ENCODE measurements around the gene FARS2. TPM values are rescaled to one million over a fixed set of nuclear protein-coding genes. Genes with fewer than 3 reads are reported as not detected.

Gene FARS2
- total and polyA plus RNA-seq, 9 of the 15 experiments (the other 6 are each of a cell fraction or from before 2014, with no cell fraction given): 16.5 to 62.2 (median 27.0) TPM

DNA sequence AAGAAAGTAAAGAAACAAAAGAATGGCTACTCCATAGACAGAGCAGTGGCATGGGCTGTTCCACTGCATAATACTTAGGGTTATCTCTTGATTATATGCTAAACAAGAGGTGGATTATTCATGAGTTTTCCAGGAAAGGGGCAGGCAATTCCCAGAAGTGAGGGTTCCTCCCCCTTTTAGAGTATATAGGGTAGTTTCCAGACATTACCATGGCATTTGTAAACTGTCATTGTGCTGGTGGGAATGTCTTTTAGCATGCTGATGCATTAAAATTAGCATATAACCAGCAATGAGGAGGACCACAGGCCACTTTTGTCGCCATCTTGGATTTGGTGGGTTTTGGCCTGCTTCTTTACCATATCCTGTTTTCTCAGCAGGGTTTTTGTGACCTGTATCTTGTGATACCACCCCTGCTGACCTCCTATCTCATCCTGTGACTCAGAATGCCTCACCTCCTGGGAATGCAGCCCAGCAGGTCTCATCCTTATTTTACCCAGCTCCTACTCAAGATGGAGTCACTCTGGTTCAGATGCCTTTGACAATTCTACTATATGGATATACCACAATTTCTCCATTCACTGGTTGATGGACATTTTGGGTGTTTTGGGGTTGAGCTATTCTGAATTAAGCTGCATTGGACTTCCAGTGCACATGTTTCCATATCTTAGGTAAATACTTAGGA, 280.6 kb downstream of the FARS2 start (continued):
- TF ChIP-seq, protein P1, sequence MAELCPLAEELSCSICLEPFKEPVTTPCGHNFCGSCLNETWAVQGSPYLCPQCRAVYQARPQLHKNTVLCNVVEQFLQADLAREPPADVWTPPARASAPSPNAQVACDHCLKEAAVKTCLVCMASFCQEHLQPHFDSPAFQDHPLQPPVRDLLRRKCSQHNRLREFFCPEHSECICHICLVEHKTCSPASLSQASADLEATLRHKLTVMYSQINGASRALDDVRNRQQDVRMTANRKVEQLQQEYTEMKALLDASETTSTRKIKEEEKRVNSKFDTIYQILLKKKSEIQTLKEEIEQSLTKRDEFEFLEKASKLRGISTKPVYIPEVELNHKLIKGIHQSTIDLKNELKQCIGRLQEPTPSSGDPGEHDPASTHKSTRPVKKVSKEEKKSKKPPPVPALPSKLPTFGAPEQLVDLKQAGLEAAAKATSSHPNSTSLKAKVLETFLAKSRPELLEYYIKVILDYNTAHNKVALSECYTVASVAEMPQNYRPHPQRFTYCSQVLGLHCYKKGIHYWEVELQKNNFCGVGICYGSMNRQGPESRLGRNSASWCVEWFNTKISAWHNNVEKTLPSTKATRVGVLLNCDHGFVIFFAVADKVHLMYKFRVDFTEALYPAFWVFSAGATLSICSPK (IDR thresholded peaks at IDR 0.05; ENCODE audit: borderline replicate concordance): no peak
- no peak for TF ChIP-seq SAFB2 (IDR thresholded peaks at IDR 0.05; ENCODE audit: borderline replicate concordance, low read depth, low read length, severe bottlenecking)
- no peak for TF ChIP-seq PCBP2 (IDR thresholded peaks at IDR 0.05; ENCODE audit: low read depth, low read length, poor library complexity, severe bottlenecking)
- TF ChIP-seq ZNF311 (CRISPR knock-in tag; IDR thresholded peaks at IDR 0.05): peak; percentile 91
- TF ChIP-seq ZBED1 (IDR thresholded peaks at IDR 0.05): no peak
- TF ChIP-seq RFX5 (IDR thresholded peaks at IDR 0.05; ENCODE audit: low read depth, low read length): no peak
- TF ChIP-seq RBM22 (IDR thresholded peaks at IDR 0.05; ENCODE audit: low read depth, low read length, poor library complexity, severe bottlenecking): no peak
- no peak for TF ChIP-seq CSDE1 (IDR thresholded peaks at IDR 0.05)
- peak; percentile 79 for TF ChIP-seq SMAD4 (CRISPR knock-in tag; conservative IDR thresholded peaks at IDR 0.05)
- TF ChIP-seq, protein P2, sequence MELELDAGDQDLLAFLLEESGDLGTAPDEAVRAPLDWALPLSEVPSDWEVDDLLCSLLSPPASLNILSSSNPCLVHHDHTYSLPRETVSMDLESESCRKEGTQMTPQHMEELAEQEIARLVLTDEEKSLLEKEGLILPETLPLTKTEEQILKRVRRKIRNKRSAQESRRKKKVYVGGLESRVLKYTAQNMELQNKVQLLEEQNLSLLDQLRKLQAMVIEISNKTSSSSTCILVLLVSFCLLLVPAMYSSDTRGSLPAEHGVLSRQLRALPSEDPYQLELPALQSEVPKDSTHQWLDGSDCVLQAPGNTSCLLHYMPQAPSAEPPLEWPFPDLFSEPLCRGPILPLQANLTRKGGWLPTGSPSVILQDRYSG (tag; conservative IDR thresholded peaks at IDR 0.05; ENCODE audit: low read depth): peak; percentile 56; the same call in 1 of the 2 replicates
- TF ChIP-seq IRF2 (CRISPR knock-in tag; IDR thresholded peaks at IDR 0.05): no peak
- no peak for TF ChIP-seq ZNF445 (CRISPR knock-in tag; IDR thresholded peaks at IDR 0.05; ENCODE audit: low read depth)
- peak; percentile 55 for TF ChIP-seq TEAD4 (IDR thresholded peaks at IDR 0.05; ENCODE audit: low read length)
- no peak for TF ChIP-seq TEAD4 (CRISPR knock-in tag; IDR thresholded peaks at IDR 0.05; ENCODE audit: borderline replicate concordance)
- TF ChIP-seq PRPF4 (IDR thresholded peaks at IDR 0.05; ENCODE audit: insufficient read depth, low read depth, low read length, poor library complexity, severe bottlenecking): no peak
- TF ChIP-seq CEBPB (tag; IDR thresholded peaks at IDR 0.05): no peak
- TF ChIP-seq POLR3A (IDR thresholded peaks at IDR 0.05; ENCODE audit: borderline replicate concordance, extremely low read depth, insufficient read depth, insufficient read length): no peak
- TF ChIP-seq ZNF699 (CRISPR knock-in tag; IDR thresholded peaks at IDR 0.05; ENCODE audit: insufficient replicate concordance): no peak
- no peak for TF ChIP-seq ZBTB8A (IDR thresholded peaks at IDR 0.05; ENCODE audit: partially characterized antibody)
- TF ChIP-seq MCM5 (IDR thresholded peaks at IDR 0.05; ENCODE audit: low read depth): no peak
- TF ChIP-seq CBX8 (IDR thresholded peaks at IDR 0.05; ENCODE audit: borderline replicate concordance, extremely low read depth, low read depth, low read length, poor library complexity, severe bottlenecking): no peak
- TF ChIP-seq ZNF583 (CRISPR knock-in tag; IDR thresholded peaks at IDR 0.05): peak; percentile 88
- TF ChIP-seq CREB5 (CRISPR knock-in tag; IDR thresholded peaks at IDR 0.05): no peak
